HG03457 (cell line): ENCODE measurements around the gene KRT85.

Experiments
- ATAC-seq: cut with Tn5 transposase; IDR thresholded peaks from one replicate; pipeline ENCODE4 v1.9.1; 2021; ENCODE audit warnings: moderate number of reproducible peaks; ENCODE audit not compliant: unreplicated experiment

KRT85 gene

GRCh38 chr12:52395761-52396434, 28.6 kb upstream of the KRT85 start:
- no peak for ATAC-seq

GRCh38 chr12:52394836-52395405, 27.6 kb upstream of the KRT85 start:
- ATAC-seq: no peak

DNA sequence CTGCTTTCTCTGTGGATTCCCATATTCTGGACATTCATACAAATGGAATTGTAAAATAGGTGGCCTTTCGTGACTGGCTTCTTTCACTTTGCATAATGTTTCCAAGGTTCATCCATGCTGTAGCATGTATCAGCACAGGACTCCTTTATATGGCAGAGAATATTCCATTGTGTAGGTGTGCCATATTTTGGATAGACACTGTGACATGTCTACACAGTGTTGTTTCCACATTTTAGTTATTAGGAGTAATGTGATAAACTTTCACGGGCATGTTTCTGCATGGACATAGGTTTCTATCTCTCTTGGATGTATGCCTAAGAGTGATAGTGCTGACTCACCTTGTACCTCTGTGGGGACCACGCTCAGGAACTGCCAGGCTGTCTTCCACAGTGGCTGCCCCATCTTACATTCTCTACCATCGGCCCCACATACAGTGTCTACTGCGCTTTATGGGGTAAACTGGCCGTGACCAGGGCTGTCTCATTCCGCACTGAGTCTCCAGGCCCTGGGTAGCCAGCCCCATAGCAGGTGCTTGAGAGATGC, 25.3 kb upstream of the KRT85 start:
- no peak for ATAC-seq

GRCh38 chr12:52391618-52392002, 24.3 kb upstream of the KRT85 start:
- ATAC-seq: no peak

GRCh38 chr12:52390739-52391617, 23.7 kb upstream of the KRT85 start:
- ATAC-seq: no peak

GRCh38 chr12:52389313-52390207, 22.3 kb upstream of the KRT85 start:
- ATAC-seq: no peak

DNA sequence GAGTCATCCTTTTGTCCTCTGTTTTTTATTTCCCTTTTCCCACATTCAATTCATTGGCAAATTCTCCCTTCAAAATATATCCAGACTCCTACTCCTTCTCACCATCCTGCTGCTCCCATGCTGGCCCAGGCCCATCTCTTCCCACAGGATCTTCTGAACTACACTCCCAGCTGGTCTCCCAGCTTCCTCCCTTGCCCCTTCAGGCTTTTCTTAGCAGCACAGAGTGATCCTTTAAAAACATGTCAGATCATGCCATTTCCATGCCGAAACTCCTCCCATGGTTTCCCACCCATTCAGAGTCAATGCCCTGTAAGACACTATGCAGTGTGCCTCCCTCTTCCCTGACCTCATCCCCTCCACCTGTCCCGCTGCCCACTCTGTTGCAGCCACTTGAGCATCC, 20.6 kb upstream of the KRT85 start:
- no peak for ATAC-seq

DNA sequence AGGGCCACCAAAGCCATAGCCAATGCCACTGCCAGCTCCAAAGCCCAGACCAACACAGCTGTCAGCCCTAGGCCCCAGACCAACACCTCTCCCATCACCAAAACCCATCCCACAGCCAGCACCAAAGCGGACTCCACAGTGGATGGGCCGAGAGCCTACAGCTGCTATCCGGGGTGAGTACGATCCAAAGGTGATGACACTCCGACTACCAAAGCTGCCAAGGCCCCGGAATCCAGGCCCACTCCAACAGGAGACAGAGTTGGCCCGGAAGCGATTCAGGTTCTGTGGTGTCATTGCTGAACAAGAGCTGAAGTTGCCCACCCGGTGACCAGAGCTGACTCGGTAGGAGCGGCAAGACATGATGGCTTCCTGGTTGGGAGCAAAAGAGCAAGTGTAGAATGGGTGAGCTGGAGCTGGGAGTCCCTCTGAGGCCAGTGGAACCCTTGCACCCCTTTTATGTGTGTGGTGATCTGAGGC, 18.0 kb upstream of the KRT85 start, which contains the start of gene KRT84:
KRT84 (minus strand) TSS at position 427 of the 477 bp plus-strand sequence; CDS start at position 360, 67 bp downstream.
- ATAC-seq: no peak

DNA sequence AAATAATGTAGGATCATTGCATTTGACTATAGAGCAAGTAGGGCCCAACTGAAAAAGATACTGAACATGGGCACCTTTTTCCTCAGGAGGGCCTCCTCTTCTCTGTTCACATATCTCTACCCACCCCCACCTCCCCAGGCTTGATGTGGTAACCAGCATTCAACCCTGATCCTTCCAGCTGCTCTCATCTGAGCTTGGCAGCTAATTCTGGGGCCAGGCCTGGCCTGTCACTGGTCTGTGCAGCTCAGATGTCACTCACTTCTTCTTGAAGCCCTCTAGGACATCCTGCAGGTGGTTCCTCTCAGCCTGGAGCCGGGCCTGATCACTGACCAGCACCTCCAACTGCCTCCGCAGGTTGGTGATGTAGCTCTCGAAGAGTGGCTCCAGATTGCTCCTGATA, 16.1 kb upstream of the KRT85 start:
- no peak for ATAC-seq

GRCh38 chr12:52382854-52383253, 15.6 kb upstream of the KRT85 start:
- no peak for ATAC-seq

- no peak for ATAC-seq
Measured at GRCh38 chr12:52381206-52381605, 13.9 kb upstream of the KRT85 start.

GRCh38 chr12:52380271-52380694, 13.0 kb upstream of the KRT85 start:
- no peak for ATAC-seq

DNA sequence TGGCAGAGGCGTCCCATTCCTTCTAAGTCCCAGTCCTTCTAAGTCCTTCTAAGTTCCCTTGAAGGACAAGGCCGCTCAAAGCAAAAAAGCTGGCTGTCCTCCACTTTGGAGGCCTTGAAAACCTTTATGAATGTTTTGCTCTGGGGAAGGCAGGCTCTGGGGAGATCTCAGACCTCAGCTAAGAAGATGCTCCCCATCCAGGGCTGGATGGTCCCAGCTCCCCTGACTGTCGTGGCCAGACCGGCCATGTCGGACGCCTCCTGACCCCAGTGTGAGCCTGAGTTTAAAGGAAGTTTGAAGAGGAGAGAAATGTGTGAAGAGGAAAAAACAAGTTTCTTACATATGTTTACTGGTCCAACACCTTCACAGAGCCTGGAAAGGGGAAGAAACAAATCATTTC, 12.3 kb upstream of the KRT85 start:
- ATAC-seq: no peak

- ATAC-seq: no peak
Measured at GRCh38 chr12:52378091-52378490, 10.8 kb upstream of the KRT85 start.

GRCh38 chr12:52377266-52377665, 10.0 kb upstream of the KRT85 start:
- no peak for ATAC-seq

DNA sequence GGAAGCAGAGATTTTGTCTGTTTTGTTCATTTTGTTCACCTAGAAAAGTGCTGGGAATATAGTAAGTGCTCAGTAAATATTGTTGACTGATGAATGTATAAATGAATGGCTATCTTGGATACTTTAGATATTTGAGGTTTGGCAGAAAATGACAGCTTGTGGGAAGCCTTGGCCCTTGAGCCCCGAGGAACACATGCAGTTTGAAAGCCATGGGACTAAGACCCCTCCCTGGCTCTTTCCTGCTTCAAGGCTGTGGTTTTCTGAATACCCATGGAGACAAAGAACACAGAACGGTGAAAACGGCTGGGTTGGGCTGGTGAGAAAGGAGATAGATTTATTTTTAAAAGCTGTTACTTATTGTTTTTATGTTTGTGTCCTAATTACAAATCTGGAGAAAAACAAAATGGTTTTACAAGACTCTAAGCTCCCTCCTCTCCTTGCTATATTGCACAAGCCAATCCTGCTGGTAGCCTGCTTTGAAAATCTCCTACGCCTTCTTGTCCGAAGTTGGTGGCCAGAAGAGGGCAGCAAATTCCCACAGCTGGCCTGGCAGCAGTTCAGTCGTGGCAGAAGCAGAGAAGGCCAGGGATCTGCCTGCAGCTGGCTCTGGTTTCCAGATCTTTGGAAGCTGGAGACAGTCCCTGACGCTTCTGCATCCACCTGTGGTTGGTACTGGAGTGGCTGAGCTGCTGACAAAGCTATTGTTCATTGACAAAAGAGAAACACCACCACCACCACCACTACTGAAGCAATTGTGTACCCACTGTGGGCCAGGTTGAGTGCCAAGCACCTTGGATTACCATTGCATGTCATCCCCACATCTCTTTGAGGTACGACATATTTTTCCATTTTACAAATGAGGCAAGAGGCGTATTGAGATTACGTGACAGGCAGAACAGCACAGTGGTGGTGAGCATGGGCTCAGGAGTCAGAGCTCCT, 5.2 kb upstream of the KRT85 start:
- no peak for ATAC-seq

- no peak for ATAC-seq
Measured at GRCh38 chr12:52371716-52372115, 4.4 kb upstream of the KRT85 start.

GRCh38 chr12:52370926-52371608, 3.8 kb upstream of the KRT85 start:
- ATAC-seq: no peak

DNA sequence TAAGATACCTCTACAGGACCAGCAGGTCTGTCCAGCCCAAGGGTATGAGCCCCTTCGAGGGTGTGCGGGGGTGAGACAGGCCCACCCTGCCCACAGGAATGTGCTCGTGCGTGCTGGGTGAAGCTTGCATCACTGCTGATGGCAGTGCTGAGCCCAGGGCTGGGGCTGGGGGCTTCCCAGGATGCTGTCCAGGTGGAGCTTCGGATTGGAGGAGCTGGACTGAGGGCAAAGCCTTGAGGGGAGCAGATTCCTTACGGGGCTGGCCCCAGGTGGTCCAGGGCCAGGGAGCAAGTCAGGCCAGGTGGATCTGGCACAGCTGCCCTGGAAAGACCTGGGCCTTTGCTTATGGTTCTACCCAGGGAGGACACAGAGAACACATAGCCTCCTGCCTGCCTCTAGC, 2.5 kb upstream of the KRT85 start:
- no peak for ATAC-seq
